ENCODE results near the gene SLK. TPM values are rescaled to one million over a fixed set of nuclear protein-coding genes. Genes with fewer than 3 reads are reported as not detected.
A peak's percentile ranks its signal among the peaks of the same experiment; 100 is the strongest.

The SLK gene
- total RNA-seq, 1 donor from 2014 or later, result 30.2 TPM

- H3K36me3 Mint-ChIP-seq, result no peaks in the 10 kb centered on the region
- peak overlapping the region; percentile 96 for H3K4me3 Mint-ChIP-seq
- TF ChIP-seq, protein P1, sequence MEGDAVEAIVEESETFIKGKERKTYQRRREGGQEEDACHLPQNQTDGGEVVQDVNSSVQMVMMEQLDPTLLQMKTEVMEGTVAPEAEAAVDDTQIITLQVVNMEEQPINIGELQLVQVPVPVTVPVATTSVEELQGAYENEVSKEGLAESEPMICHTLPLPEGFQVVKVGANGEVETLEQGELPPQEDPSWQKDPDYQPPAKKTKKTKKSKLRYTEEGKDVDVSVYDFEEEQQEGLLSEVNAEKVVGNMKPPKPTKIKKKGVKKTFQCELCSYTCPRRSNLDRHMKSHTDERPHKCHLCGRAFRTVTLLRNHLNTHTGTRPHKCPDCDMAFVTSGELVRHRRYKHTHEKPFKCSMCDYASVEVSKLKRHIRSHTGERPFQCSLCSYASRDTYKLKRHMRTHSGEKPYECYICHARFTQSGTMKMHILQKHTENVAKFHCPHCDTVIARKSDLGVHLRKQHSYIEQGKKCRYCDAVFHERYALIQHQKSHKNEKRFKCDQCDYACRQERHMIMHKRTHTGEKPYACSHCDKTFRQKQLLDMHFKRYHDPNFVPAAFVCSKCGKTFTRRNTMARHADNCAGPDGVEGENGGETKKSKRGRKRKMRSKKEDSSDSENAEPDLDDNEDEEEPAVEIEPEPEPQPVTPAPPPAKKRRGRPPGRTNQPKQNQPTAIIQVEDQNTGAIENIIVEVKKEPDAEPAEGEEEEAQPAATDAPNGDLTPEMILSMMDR (IDR thresholded peaks at IDR 0.05; ENCODE audit: unreplicated experiment), result no peak
- H3K4me1 Mint-ChIP-seq, result peaks cover 41% of the 10 kb centered on the region
- no peak overlapping the region for H3K27ac Mint-ChIP-seq
- H3K9me3 Mint-ChIP-seq, result no peaks in the 10 kb centered on the region
- no peak for DNase-seq (ENCODE audit: low spot score in 2 of 2, unreplicated experiment in 2 of 2)
- H3K27me3 Mint-ChIP-seq (ENCODE audit: low read depth), result no peaks in the 10 kb centered on the region
Observed at GRCh38 chr10:103969436-103969835, 2.5 kb downstream of the SLK start.

- no peaks in the 10 kb centered on the region for H3K27me3 Mint-ChIP-seq (ENCODE audit: low read depth)
- no peak for DNase-seq (ENCODE audit: low spot score in 2 of 2, unreplicated experiment in 2 of 2)
- no peak overlapping the region for H3K27ac Mint-ChIP-seq
- H3K4me3 Mint-ChIP-seq, result peak overlapping the region; percentile 96
- peaks cover 41% of the 10 kb centered on the region for H3K4me1 Mint-ChIP-seq
- TF ChIP-seq, protein P1 (IDR thresholded peaks at IDR 0.05; ENCODE audit: unreplicated experiment), result no peak
- peaks cover 2% of the 10 kb centered on the region for H3K36me3 Mint-ChIP-seq
- H3K9me3 Mint-ChIP-seq, result no peaks in the 10 kb centered on the region
Observed at GRCh38 chr10:103969857-103970627, 3.1 kb downstream of the SLK start.

- peaks cover 5% of the 10 kb centered on the region for H3K36me3 Mint-ChIP-seq
- TF ChIP-seq, protein P1 (IDR thresholded peaks at IDR 0.05; ENCODE audit: unreplicated experiment), result no peak
- no peaks in the 10 kb centered on the region for H3K9me3 Mint-ChIP-seq
- H3K27me3 Mint-ChIP-seq (ENCODE audit: low read depth), result no peaks in the 10 kb centered on the region
- peaks cover 15% of the 10 kb centered on the region for H3K4me1 Mint-ChIP-seq
- H3K4me3 Mint-ChIP-seq, result no peak overlapping the region
- DNase-seq (ENCODE audit: low spot score in 2 of 2, unreplicated experiment in 2 of 2), result no peak
- no peak overlapping the region for H3K27ac Mint-ChIP-seq
Observed at GRCh38 chr10:103975169-103975568, 8.2 kb downstream of the SLK start.

GRCh38 chr10:103977204-103977603 lies 10.3 kb downstream of the SLK start:
- Mint-ChIP-seq H3K4me1 (peaks cover 4% of the 10 kb centered on the region), H3K9me3 (peaks cover 4% of the 10 kb centered on the region), H3K27me3 (ENCODE audit: low read depth) (no peaks in the 10 kb centered on the region), H3K4me3 (no peak overlapping the region), H3K27ac (no peak overlapping the region), H3K36me3 (peaks cover 5% of the 10 kb centered on the region)
- TF ChIP-seq, protein P1 (IDR thresholded peaks at IDR 0.05; ENCODE audit: unreplicated experiment), result no peak
- no peak for DNase-seq (ENCODE audit: low spot score in 2 of 2, unreplicated experiment in 2 of 2)

GRCh38 chr10:103979530-103979929 lies 12.6 kb downstream of the SLK start:
- Mint-ChIP-seq H3K27me3 (ENCODE audit: low read depth) (no peaks in the 10 kb centered on the region), H3K36me3 (peaks cover 5% of the 10 kb centered on the region), H3K27ac (no peak overlapping the region), H3K9me3 (peaks cover 4% of the 10 kb centered on the region), H3K4me3 (no peak overlapping the region), H3K4me1 (peaks cover 10% of the 10 kb centered on the region)
- DNase-seq (ENCODE audit: low spot score in 2 of 2, unreplicated experiment in 2 of 2), result no peak
- TF ChIP-seq, protein P1 (IDR thresholded peaks at IDR 0.05; ENCODE audit: unreplicated experiment), result no peak

Measured in mesothelial cell of epicardium (in vitro differentiated cells).